GM12878 (cell line): ENCODE results near the gene PCNX4. TPM values are rescaled to one million over a fixed set of nuclear protein-coding genes. Genes with fewer than 3 reads are reported as not detected.

Experiments used
- ATAC-seq: fragments of 200-7000 bp; cut with Tn5 transposase; 3 replicates; pipeline ENCODE4 v1.9.1; 2020; ENCODE audit warnings: mild to moderate bottlenecking, moderate library complexity
- BruUV-seq: library from RNA; stranded (reverse); fragments of 400-500 nt; replicated peaks from 2 replicates; lab custom pipeline; 2021; lab: Mats Ljungman, UMichigan
- CTCF ChIA-PET: fragments of 300-600 bp; sonication (Branson Sonifier 250); formaldehyde crosslinking; extraction: SDS; loops from one replicate; lab custom pipeline; 2021; ENCODE audit warnings: inconsistent platforms; lab: Yijun Ruan, JAX
- POLR2A ChIA-PET: fragments of 350-600 bp; formaldehyde crosslinking; extraction: SDS; loops from one replicate; lab custom pipeline; 2021; ENCODE audit warnings: inconsistent platforms; lab: Charles Lee
- RAD21 ChIA-PET: fragments of 300-600 bp; sonication (Branson Sonifier 250); formaldehyde crosslinking; loops from one replicate; lab custom pipeline; 2023; ENCODE audit warnings: antibody characterized with exemption; ENCODE audit not compliant: unreplicated experiment; lab: Charles Lee
- SMC1A ChIA-PET: fragments of 300-600 bp; sonication (Branson Sonifier 250); formaldehyde crosslinking; loops from one replicate; lab custom pipeline; 2023; ENCODE audit not compliant: unreplicated experiment, uncharacterized antibody; lab: Charles Lee
- DNase-seq: peaks from one replicate; pipeline ENCODE4 v3.0.0-alpha.2; 2011; ENCODE audit warnings: low read depth, low spot score
- FAIRE-seq: peaks from 3 replicates; lab custom pipeline; 2011; peaks lifted over from hg19 to GRCh38; lab: Jason Lieb, UNC
- H2AFZ ChIP-seq: 2 replicates; pipeline ENCODE4 v1.6.0; 2011; ENCODE audit warnings: low read depth, low read length, control low read depth; ENCODE audit not compliant: control insufficient read depth
- H3K27ac ChIP-seq: 2 replicates; pipeline ENCODE4 v1.5.1; 2011; ENCODE audit warnings: control low read depth; ENCODE audit not compliant: control insufficient read depth, insufficient read depth
- H3K27me3 ChIP-seq, 2 experiments: replicated peaks in 1 of 2; 2 replicates each; pipeline versions ENCODE4 v1.6.0 to v1.6.1; 2011; ENCODE audit warnings: low read length in 1 of 2; ENCODE audit not compliant: control insufficient read depth in 2 of 2, insufficient read depth in 2 of 2
- H3K36me3 ChIP-seq, 2 experiments: 2 replicates each; pipeline ENCODE4 v1.5.1; 2011; ENCODE audit warnings: low read length in 1 of 2; ENCODE audit not compliant: control insufficient read depth in 2 of 2, insufficient read depth in 2 of 2
- H3K4me1 ChIP-seq: 2 replicates; pipeline ENCODE4 v1.6.1; 2011; ENCODE audit warnings: mild to moderate bottlenecking, low read length, moderate library complexity, mixed read lengths; ENCODE audit not compliant: control insufficient read depth, insufficient read depth
- H3K4me2 ChIP-seq: 2 replicates; pipeline ENCODE4 v1.6.0; 2011; ENCODE audit warnings: control low read depth; ENCODE audit not compliant: control insufficient read depth, insufficient read depth
- H3K4me3 ChIP-seq: fragments of 200-600 bp; sonication (generic); 2 replicates; pipeline ENCODE4 v1.5.1; 2016
- H3K79me2 ChIP-seq: 2 replicates; pipeline ENCODE4 v1.6.0; 2011; ENCODE audit warnings: low read length; ENCODE audit not compliant: control insufficient read depth, insufficient read depth
- H3K9ac ChIP-seq: 2 replicates; pipeline ENCODE4 v1.8.0; 2011; ENCODE audit warnings: low read length, control low read depth, mixed read lengths; ENCODE audit not compliant: control insufficient read depth, insufficient read depth
- H3K9me3 ChIP-seq: replicated peaks from 3 replicates; pipeline ENCODE4 v1.5.1; 2011; ENCODE audit warnings: mild to moderate bottlenecking, low read length; ENCODE audit not compliant: control insufficient read depth, insufficient read depth
- H4K20me1 ChIP-seq: 2 replicates; pipeline ENCODE4 v1.6.0; 2011; ENCODE audit not compliant: control insufficient read depth, insufficient read depth
- ASH2L ChIP-seq: fragments of 300-600, 200-600 bp; sonication (generic); IDR thresholded peaks from 2 replicates; pipeline ENCODE4 v1.6.1; 2017; ENCODE audit warnings: low read depth, mild to moderate bottlenecking, borderline replicate concordance
- MEF2B ChIP-seq: fragments of 450-650 bp; IDR thresholded peaks from 2 replicates; pipeline ENCODE4 v1.6.1; 2018; ENCODE audit warnings: mild to moderate bottlenecking, moderate library complexity; ENCODE audit not compliant: partially characterized antibody, poor library complexity, severe bottlenecking
- SREBF1 ChIP-seq: IDR thresholded peaks from 2 replicates; pipeline ENCODE4 v1.6.1; 2012; ENCODE audit warnings: mild to moderate bottlenecking, low read length
- ZNF24 ChIP-seq: fragments of 450-650 bp; IDR thresholded peaks from 2 replicates; pipeline ENCODE4 v1.6.1; 2017; ENCODE audit warnings: antibody characterized with exemption, mild to moderate bottlenecking
- ZNF592 ChIP-seq: fragments of 450-650 bp; IDR thresholded peaks from 2 replicates; pipeline ENCODE4 v1.6.1; 2017; ENCODE audit warnings: mild to moderate bottlenecking, moderate library complexity
- WGBS: methylation state at CpG from one replicate; pipeline ENCODE4 v1.1.6; 2016; ENCODE audit warnings: low lambda C conversion rate; ENCODE audit not compliant: insufficient replicate concordance, insufficient coverage; ENCODE audit errors: missing lambda C conversion rate; 5-methylcytosine and 5-hydroxymethylcytosine counted together
- in situ Hi-C: fragments of 300-500 bp; cut with MboI; formaldehyde crosslinking; loops from 9 replicates; pipeline ENCODE4 v1.14.3; 2018; ENCODE audit warnings: mixed read lengths
- intact Hi-C: fragments of 100-400 bp; cut with micrococcal nuclease; formaldehyde crosslinking; loops from one replicate; pipeline ENCODE4 v1.14.2; 2022; ENCODE audit not compliant: unreplicated experiment
- polyA plus RNA-seq, 11 experiments: library from polyadenylated mRNA; depleted of rRNA in 4 of 11; unstranded in 6 of 11; stranded (reverse) in 5 of 11; fragments of >200 nt; fragmentation: Nextera tagmentation in 4 of 11; fragmentation: Illumina TruSeq in 1 of 11; extraction: Ambion mirVana in 4 of 11; extraction: Trizol in 1 of 11; gene quantifications; 1 replicate in 1 of 11; 2 replicates in 10 of 11; pipeline versions ENCODE4 v1.2.1 to v1.2.3, GENCODE V29; 2011 to 2016; ENCODE audit warnings: inconsistent platforms in 2 of 11, missing spikeins in 2 of 11, low read depth in 1 of 11
- total RNA-seq, 4 experiments: library from RNA; depleted of rRNA in 3 of 4; stranded (reverse); fragments of >200 nt in 3 of 4; fragmentation: Illumina TruSeq in 1 of 4; extraction: Trizol in 1 of 4; gene quantifications; 2 replicates each; pipeline versions ENCODE4 v1.2.1 to v1.2.3, GENCODE V29; 2013 to 2021
- TF ChIP-seq, protein P1 (sequence below): IDR thresholded peaks from 2 replicates; pipeline ENCODE4 v1.6.1; 2012; ENCODE audit warnings: low read length, inconsistent platforms
- TF ChIP-seq, protein P2 (sequence below), 3 experiments: IDR thresholded peaks in 2 of 3; conservative IDR thresholded peaks in 1 of 3; 2 replicates each; pipeline ENCODE4 v1.5.1; 2011; ENCODE audit warnings: low read depth in 3 of 3, low read length in 3 of 3, mild to moderate bottlenecking in 3 of 3, control low read depth in 2 of 3, moderate library complexity in 2 of 3, inconsistent platforms in 1 of 3, mixed read lengths in 1 of 3; ENCODE audit not compliant: control insufficient read depth in 2 of 3, insufficient read depth in 1 of 3; ENCODE audit errors: extremely low read depth in 1 of 3

PCNX4 gene
- total and polyA plus RNA-seq, 10 of the 15 experiments (the other 5 are each of a cell fraction or from before 2014, with no cell fraction given) = 13.8 to 56.6 (median 39.4) TPM

- TF ChIP-seq, protein P1, sequence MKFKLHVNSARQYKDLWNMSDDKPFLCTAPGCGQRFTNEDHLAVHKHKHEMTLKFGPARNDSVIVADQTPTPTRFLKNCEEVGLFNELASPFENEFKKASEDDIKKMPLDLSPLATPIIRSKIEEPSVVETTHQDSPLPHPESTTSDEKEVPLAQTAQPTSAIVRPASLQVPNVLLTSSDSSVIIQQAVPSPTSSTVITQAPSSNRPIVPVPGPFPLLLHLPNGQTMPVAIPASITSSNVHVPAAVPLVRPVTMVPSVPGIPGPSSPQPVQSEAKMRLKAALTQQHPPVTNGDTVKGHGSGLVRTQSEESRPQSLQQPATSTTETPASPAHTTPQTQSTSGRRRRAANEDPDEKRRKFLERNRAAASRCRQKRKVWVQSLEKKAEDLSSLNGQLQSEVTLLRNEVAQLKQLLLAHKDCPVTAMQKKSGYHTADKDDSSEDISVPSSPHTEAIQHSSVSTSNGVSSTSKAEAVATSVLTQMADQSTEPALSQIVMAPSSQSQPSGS = peak; percentile 4; the same call in 1 of the 2 replicates
- TF ChIP-seq, protein P2, sequence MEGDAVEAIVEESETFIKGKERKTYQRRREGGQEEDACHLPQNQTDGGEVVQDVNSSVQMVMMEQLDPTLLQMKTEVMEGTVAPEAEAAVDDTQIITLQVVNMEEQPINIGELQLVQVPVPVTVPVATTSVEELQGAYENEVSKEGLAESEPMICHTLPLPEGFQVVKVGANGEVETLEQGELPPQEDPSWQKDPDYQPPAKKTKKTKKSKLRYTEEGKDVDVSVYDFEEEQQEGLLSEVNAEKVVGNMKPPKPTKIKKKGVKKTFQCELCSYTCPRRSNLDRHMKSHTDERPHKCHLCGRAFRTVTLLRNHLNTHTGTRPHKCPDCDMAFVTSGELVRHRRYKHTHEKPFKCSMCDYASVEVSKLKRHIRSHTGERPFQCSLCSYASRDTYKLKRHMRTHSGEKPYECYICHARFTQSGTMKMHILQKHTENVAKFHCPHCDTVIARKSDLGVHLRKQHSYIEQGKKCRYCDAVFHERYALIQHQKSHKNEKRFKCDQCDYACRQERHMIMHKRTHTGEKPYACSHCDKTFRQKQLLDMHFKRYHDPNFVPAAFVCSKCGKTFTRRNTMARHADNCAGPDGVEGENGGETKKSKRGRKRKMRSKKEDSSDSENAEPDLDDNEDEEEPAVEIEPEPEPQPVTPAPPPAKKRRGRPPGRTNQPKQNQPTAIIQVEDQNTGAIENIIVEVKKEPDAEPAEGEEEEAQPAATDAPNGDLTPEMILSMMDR (IDR thresholded peaks at IDR 0.05 in 2 of 3, conservative IDR thresholded peaks at IDR 0.05 in 1 of 3; ENCODE audit: control insufficient read depth in 2 of 3, extremely low read depth in 1 of 3, insufficient read depth in 1 of 3, low read depth in 3 of 3, low read length in 3 of 3) = peak in 1 of 3 experiments; percentile 29; a peak in 1 of 6 replicates
- TF ChIP-seq, all 136 proteins: peak for 8
Measured at GRCh38 chr14:60183741-60184140, 92.0 kb downstream of the PCNX4 start (continued).

- 2% methylated on average over 5 of the region's 5 CpGs for WGBS
- H4K20me1 ChIP-seq = no peaks in the 10 kb centered on the region
- no peaks in the 10 kb centered on the region for H3K79me2 ChIP-seq
- intact Hi-C loops = loop anchor here (1.0 to 5.0 kb wide), 4 partner anchors 120 to 552 kb away; no protein-coding TSS in a partner anchor
- peak overlapping the region; percentile 66 for H3K9ac ChIP-seq
- POLR2A ChIA-PET = interaction anchor here (0.6 to 4.6 kb wide), 13 partner anchors 14 to 613 kb away, joined by 3 to 22 read pairs (median 3); partner anchors contain the start of genes DHRS7 and PPM1A
- DNase-seq = no peak
- RAD21 ChIA-PET = interaction anchor here (0.6 to 11.0 kb wide), 48 partner anchors 11 to 700 kb away, joined by 3 to 153 read pairs (median 5); partner anchors contain the start of genes DHRS7, JKAMP, L3HYPDH and PCNX4
- no peaks in the 10 kb centered on the region for H3K36me3 ChIP-seq
- no TSS peak for BruUV-seq
- H2AFZ ChIP-seq = peak overlapping the region; percentile 95
- H3K27me3 ChIP-seq = no peaks in the 10 kb centered on the region
- CTCF ChIA-PET = interaction anchor here (0.6 to 12.5 kb wide), 68 partner anchors 9 to 1319 kb away, joined by 3 to 231 read pairs (median 5); partner anchors contain the start of genes DHRS7, PCNX4 and PPM1A
- FAIRE-seq = peak; percentile 70
- H3K4me3 ChIP-seq = peak overlapping the region; percentile 43; the same call in 1 of the 2 replicates
- peak overlapping the region; percentile 72 for H3K27ac ChIP-seq
- H3K4me1 ChIP-seq = peaks cover 11% of the 10 kb centered on the region
- SMC1A ChIA-PET = interaction anchor here (0.6 to 12.2 kb wide), 55 partner anchors 9 to 1059 kb away, joined by 3 to 199 read pairs (median 4); partner anchors contain the start of genes CCDC175, DHRS7, PCNX4 and PPM1A
- in situ Hi-C loops = loop anchor here (5.0 kb wide), 1 partner anchor 217 kb away; no protein-coding TSS in a partner anchor
- H3K9me3 ChIP-seq = no peaks in the 10 kb centered on the region; the same call in 1 of the 3 replicates
- ATAC-seq = peak; percentile 76
- H3K4me2 ChIP-seq = peak overlapping the region; percentile 83
- peak; percentile 80; the same call in 1 of the 2 replicates for TF ChIP-seq ZNF592
- no peak for TF ChIP-seq SREBF1
- TF ChIP-seq ZNF24 = peak; percentile 96
- peak; percentile 32 for TF ChIP-seq MEF2B
- TF ChIP-seq ASH2L = peak; percentile 88; the same call in 1 of the 2 replicates
Measured at GRCh38 chr14:60184146-60184904, 92.6 kb downstream of the PCNX4 start.
